EL (cell line): ENCODE results near the gene ACTRT2.

Experiments used
- DNase-seq: peaks from one replicate; pipeline ENCODE4 v3.0.0-alpha.2; 2016

The ACTRT2 gene

GRCh38 chr1:3019007-3019515 lies 2.2 kb upstream of the ACTRT2 start:
- DNase-seq = no peak

GRCh38 chr1:3019516-3020051 lies 1.7 kb upstream of the ACTRT2 start:
- DNase-seq = no peak

- DNase-seq = no peak
Observed at GRCh38 chr1:3020263-3020909, 881 bp upstream of the ACTRT2 start.

- DNase-seq = no peak
Observed at GRCh38 chr1:3021801-3022401, 634 bp downstream of the ACTRT2 start.

GRCh38 chr1:3022511-3022973 lies 1.3 kb downstream of the ACTRT2 start:
- DNase-seq = no peak

GRCh38 chr1:3022976-3023375 lies 1.7 kb downstream of the ACTRT2 start:
- DNase-seq = no peak

GRCh38 chr1:3024019-3024418 lies 2.8 kb downstream of the ACTRT2 start:
- no peak for DNase-seq

- no peak for DNase-seq
Observed at GRCh38 chr1:3024588-3024987, 3.3 kb downstream of the ACTRT2 start.

DNA sequence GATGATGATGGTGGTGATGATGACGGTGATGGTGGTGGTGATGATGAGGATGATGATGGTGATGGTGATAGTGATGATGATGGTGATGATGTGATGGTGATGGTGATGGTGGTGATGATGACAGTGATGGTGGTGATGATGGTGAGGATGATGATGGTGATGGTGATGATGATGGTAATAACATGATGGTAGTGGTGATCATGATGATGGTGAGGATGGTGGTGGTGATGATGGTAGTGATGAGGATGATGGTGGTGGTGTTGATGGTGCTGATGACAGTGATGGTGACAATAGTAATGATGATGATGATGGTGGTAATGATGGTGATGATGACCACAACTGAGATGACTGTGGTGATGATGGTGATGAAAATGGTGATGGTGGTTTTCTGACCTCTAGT lies 4.9 kb downstream of the ACTRT2 start:
- DNase-seq = no peak

DNA sequence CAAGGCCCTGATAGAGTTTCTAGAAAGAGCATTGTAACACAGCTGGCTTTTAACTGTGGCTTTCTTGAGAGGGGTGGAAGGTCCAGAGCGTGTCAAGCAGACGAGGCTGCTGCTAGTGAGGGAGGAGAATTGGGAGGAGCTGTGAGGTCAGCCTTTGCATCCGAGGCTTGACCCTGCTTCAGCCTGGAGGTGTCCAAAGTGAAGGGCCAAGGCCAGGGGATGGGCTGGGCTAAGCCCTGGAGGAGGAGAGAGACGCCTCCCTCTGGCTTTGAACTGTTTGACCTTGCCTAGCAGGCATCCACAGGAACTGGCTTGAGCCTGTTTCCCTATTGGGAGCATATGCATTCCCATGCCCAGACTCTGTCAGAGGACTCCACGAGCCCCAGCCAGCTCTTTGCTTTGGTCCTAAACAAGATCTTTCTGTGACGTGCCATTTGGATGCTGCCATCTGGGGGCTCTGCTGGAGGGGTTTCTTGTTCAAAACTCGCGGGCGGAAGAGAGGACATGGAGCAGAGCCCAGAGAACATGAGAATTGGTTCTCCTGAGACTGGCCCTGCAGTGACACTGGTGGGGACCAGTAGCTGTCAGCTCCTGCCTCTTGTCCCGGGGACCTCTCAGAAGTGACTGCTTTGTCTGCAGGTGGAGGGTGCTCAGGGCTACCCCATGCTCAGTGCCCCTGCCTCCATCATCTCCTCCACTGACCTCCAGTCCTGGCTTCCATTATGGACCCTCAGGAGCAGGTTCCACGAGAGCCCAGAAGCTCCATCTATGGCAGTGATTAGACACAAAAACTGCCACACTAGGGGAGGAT lies 5.5 kb downstream of the ACTRT2 start:
- DNase-seq = no peak

- no peak for DNase-seq
Observed at GRCh38 chr1:3027611-3028371, 6.5 kb downstream of the ACTRT2 start.

DNA sequence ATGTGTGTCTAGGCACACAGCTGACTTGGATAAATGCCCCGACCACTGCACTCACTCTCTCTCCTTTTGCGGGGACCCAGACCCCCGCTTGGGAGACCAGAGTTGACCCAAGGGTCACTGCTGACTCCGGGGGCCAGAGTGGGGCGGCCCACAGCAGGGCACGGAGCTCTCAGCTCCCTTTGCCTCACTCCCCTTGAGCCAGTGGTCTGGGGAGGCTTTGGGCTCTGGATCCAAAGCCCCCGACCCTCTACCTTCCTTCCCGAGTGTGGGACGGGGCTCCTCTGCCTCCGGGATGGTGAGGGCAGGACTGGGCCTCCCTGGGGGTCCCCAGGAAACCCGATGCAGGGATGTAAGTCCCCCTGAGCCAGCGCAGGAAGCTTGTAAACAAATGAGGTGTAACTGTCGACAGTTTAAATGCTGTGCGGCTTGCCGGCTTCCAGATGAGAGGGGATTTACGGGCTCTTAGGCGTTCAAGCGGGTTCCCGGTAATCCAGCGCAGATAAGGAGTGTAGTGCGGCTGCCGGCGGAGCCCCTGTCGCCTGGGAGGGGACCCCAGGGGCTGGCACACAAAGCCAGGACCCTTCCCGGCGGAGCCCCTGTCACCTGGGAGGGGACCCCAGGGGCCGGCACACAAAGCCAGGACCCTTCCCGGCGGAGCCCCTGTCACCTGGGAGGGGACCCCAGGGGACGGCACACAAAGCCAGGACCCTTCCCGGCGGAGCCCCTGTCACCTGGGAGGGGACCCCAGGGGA lies 7.4 kb downstream of the ACTRT2 start:
- no peak for DNase-seq

DNA sequence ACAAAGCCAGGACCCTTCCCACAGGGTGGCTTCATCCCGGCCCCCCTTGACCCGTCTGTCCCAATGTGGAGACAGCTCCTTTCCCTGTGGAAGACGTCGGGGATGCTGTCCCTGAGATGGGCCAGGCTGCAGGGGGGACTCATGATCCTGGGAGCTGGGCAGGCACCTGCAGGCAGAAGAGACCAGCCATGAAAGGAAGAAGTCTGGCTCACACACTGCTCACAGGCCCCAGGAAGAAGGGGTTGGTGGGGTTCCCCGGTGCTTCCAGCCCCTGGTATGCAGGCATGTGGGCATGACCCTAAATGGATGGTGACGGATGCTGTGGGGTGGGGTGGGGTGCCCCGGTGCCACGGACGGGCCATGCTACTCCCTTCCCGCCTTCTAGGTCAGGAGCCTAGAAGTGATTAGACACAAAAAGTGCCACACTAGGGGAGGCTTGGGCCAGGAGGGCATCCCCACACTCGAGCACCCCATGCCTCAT lies 8.3 kb downstream of the ACTRT2 start:
- no peak for DNase-seq

GRCh38 chr1:3029991-3030662 lies 8.9 kb downstream of the ACTRT2 start:
- no peak for DNase-seq

DNA sequence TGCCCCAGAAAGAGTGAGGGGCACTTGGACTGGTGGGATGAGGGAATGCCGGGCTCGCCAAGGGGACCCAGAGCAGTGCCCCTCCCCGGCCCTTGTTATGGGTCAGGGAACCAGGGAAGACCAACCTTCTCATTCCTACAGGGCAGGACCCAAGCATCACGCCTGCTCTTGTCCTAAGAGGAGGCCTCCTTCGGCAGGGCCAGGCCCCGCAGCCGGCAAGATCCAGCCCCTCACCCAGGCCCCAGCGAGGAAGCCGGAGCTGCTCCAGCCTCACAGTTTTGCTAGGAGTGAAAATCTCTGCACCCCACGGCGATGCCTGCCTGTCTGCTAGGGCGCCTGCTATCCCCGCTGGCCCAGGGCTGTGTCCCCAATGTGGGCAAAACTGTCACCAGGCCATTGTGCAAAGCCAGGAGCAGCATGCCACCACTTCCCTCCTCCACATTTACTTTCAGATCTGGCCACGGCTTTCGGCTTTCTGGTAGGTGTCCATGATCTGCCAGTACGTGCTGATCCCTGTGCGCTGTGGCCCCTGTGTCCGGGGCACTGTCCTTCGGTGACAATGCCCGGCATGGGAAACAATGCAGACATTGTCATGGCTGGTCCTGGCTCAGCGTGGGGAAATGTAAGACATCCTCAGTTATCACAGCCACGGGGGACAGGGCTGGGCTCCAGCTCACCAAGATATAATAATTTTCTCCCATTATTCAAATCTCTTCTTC lies 9.6 kb downstream of the ACTRT2 start:
- no peak for DNase-seq

DNA sequence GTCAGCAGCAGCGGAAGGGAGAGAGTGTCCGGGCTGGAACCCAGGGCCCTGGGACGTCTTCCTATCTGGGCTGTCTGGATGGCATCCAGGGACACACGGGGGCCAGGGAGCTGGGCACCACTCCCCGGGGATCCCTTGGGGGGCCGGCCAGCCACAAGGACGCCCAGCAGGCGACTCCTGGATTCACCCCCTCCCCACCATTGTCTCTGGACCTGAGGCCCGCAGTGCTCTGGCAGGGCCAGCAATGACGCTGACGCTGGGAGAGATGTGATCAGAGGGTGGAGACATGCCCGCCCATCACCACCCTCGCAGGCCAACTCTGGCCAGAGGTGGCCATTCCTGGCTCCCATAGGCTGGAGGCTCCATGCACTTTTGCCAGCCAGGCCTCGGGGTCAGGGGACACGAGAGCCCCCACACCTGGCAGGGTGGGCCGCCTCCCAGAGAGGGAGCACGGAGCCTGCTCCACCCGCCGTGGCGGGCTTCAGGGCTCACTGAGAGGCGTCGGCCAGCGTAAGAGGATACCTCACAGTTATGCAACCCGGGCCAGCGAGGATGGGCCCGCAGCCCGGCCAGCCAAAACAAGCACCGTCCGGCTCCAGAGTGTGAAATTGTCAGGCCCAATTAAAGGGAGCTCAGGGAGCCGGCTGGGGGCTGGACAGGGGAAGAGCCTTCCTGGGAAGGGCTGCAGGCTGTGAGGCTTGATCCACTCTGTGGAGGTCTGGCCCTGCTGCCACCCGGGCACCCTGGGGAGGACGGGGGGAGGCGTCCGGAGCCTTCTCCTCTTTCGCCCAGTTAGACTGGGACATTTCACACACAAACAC lies 10.3 kb downstream of the ACTRT2 start:
- DNase-seq = no peak

GRCh38 chr1:3032371-3033039 lies 11.2 kb downstream of the ACTRT2 start:
- no peak for DNase-seq

DNA sequence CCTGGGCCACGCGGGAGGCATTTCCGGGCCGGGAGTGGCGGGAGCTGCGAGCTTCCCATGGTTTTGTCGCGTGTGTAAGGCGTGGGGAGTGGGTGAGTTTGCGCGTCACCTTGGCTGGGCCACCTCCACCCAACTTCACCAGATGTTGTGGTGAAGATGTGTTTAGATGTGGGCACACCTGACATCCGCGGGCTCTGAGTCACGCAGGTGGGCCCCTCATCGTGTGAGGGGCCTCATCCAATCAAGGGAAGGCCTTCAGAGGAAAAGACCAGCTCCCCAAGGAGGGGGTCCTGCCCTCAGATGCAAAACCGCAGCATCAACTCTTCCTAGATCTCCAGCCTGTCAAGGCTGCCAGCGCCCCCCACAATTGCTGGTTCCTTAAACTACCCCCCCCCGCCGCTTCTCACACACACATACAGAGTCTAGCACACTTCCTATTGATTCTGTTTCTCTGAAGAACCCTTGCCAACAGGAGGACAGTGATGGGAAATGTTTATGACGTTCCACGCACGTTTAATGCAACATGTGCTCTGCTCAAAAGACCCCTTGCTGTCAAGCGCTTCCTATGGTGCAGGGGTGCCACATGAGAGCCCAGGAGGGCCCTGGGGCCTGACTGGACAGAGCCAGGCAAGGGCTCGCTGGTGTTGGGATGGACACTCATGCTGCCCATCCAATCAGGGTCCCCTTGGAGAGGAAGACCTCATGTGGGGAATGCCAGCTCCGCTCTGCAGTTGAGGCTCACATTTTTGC lies 11.9 kb downstream of the ACTRT2 start:
- no peak for DNase-seq

DNA sequence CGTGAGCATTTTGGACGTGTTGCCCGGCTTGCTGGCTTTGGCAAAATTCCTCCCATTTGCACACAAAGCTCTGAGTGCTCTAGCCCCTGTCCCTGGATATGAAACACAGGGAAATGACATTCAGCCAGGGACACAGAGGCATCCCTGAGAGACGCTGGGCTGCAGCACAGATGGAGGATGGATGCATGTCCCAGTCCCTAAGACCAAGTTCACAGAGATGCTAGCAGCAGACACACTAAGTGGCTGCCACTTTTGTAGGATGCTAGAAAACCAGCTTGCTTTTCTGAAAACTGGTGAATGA lies 12.5 kb downstream of the ACTRT2 start:
- no peak for DNase-seq
